ENCODE results near the gene PRSS1.
"Not testable (repeated sequence)": the region's sequence is repeated elsewhere in the genome, so short reads cannot be mapped to it uniquely, and the experiment has no call there.

PRSS1 gene

DNA sequence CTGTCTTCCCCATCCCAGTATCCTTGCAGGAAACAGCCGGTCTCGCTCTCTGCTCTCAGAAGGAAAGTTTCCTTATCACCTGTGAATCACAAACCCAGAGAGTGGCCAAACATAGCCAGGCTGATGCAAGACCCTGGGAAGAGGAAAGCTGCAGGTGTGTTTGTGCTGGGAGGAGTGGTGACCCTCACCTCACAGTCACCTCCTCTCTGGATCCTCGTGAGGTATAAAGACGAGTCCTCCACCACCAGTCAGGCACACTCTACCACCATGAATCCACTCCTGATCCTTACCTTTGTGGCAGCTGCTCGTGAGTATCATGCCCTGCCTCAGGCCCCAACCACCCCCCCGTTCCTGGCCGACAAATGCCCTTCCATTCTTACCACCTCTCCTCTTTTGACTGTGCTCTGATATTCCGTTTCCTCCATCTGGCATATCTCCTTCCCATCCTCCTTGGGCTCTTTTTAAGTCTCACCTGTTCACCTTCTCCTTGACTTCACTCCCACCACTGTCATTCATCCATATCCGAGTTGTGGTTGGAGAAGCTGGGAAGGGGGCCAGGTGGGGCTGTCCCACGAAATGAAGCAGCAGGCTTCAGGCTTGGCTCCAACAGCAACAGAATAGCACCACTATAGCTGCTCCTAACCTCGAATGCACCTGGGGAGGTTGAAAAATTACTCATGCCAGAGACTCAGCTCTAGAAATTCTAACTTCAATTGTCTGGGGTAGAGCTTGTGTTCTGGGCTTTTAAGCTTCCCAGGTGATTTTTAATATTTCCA lies at the start of gene PRSS1:
Gene PRSS1, plus strand, starts transcription at position 255 of the 776 bp plus-strand sequence. Its CDS starts 13 bp downstream, at position 268.
- no peak for DNase-seq (ENCODE audit: low read depth)

DNA sequence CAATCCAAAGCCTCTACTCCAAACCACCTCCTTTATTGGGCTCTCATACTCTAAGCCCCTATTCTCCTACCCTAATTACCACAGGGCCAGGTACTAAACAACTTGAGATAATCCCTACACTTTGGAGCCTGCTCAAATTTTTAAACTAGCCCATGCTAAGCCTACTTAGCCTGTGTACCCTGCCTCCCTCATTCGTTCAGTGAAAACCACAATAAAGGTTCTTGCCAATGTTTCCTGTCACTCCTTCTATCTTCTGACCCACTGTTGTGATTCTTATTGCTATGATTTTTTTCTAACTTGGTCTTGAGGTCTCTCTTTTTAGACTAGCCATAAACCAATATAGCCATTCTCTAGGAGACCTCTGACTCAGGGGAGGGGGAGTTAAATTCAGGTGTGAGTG lies 48.3 kb upstream of the PRSS1 start:
- DNase-seq (ENCODE audit: low read depth): not testable (repeated sequence)

DNA sequence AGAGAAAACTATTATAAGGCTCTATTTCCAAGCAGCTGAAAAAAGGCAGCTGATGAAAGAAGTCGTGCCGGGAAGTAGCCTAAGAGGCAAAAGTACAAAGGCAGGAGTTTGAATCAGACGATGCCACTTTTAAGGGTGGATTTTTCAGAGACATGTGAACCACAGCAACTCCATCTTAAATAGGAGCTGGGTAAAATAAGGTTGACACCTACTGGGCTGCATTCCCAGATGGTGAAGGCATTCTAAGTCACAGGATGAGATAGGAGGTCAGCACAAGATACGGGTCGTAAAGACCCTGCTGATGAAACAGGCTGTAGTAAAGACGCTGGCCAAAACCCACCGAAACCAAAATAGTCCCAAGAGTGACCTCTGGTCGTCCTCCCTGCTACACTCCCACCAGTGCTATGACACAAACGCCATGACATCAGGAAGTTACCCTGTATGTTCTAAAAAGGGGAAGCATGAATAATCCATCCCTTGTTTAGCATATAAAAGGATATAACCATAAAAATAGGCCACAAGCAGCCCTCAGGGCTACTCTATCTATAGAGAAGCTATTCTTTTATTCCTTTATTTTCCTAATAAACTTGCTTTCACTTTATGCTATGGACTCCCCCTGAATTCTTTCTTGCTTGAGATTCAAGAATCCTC lies 45.5 kb upstream of the PRSS1 start:
- DNase-seq (ENCODE audit: low read depth): no peak

DNA sequence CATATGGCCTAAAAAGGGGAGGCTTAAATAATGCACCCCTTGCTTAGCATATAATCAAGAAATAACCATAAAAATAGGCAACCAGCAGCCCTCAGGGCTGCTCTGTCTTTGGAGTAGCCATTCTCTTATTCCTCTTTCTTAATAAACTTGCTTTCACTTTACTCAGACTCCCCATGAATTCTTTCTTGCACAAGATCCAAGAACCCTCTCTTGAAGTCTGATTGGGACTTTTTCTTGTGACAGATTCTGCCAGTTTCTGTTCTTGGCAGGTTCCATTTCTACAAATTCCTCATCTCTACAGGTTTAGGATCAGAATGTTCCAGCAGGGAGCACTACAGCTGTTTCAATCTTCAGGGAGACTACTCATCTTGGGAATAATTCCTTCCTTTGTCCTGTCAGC lies 40.5 kb upstream of the PRSS1 start:
- DNase-seq (ENCODE audit: low read depth): not testable (repeated sequence)

DNA sequence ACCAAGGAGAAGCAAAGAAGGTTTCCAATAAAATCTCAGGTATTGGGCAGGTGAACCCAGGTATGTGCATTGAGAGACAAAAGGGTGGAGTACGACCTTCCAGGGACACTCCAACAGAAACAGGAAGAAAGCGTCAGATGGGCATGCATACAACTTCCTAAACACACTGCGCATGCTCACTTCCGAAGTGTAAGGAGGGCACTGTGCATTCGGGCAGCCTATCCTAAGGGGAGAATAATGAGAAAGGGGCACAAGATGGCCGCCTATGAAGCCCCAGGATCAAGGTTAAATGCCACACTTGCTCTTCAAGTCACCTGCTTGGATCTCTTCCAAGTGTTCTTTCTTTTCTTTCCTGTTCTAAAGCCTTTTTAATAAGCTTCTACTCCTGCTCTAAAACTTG lies 39.4 kb upstream of the PRSS1 start:
- no peak for DNase-seq (ENCODE audit: low read depth)

DNA sequence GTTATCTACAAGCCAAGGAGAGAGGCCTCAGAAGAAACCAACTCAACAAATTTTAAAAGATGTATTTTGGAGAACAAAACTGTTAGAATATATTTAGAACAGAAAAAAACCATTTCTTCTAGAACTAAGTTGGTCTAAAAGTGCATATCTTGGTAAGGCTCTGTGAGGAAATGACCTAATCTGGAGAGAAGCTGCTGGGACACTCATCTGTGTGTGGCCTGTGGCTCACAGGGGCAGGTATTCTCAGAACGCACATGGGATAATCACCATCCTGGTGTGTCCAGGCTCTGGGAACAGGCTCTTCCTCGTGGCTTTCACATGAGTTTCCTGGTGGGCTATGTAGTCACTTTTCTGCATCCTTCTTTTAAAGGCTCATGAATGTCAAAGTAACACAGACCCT lies 38.1 kb upstream of the PRSS1 start:
- DNase-seq (ENCODE audit: low read depth): peak; percentile 3

DNA sequence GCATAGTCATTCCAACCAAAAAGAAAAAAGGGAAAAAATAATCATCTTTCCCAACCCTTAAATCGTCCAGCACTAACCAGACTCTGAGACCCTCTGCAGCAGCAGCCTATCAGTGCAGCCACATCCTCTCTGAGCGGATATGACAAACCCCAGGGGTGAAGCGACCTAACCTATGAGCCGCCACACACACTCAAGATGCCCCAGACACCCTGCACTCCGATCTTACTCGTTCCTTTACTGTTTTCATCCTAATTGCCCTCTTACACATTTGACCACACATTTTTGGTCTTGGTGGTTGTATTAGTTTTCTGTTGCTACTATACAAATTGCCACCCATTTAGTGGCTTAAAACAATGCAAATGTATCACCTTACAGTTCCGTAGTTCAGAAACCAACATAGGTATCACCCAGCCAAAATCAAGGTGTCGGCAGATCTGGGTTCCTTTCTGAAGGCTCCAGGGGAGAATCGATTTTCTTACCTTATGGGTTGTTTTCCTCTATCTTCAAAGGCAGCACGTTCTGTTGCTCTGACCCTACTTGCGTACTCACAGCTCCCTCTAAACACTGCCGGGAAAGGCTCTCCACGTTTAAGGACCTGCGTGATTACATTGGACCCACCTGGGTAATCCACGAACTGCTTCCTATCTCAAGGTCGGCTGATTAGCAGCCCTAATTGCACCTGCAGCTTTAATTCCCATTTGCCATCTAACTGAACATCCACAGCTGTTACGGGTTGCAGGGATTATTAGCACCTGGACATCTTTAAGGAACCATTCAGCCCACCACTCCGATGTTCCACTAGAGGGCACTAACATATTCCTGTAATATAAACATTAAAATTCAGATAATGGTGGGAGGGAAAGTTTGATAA lies 37.3 kb upstream of the PRSS1 start:
- peak; percentile 26 for DNase-seq (ENCODE audit: low read depth)

DNA sequence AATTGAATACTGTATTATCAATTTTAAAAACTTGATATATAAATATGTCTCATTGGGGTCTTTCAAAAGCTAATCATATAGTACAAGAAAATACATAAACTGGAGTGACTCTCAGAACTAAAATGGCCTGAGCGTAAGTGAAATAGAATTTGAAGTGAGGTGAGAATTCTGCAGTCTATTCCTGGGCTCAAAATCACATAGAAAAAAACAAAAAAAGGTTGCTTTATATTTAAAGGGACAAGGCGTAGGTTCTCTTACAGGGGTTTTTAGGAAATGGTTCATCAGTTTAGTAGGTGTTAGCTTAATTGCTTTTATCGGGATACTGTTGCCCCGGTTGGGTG lies 36.7 kb upstream of the PRSS1 start:
- no peak for DNase-seq (ENCODE audit: low read depth)

DNA sequence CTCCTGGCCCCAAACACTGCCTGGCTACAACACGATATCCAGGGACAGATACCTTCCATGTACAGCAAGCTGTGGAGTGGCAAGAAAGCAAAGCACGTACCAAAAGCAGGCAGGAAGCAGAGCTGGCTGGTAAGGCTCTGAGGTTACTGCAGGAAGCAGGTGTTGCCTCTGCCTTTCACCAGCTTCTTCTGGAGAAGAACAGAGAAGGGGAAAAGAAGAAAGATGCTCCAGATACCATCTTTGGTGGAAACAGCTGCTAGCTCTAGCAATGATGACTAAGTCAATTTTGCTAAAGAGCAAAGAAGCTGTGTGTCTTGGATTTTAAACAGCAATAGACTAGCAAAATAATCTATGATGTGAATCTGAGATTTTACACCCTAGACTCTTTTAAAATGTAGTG lies 34.9 kb upstream of the PRSS1 start:
- DNase-seq (ENCODE audit: low read depth): no peak

DNA sequence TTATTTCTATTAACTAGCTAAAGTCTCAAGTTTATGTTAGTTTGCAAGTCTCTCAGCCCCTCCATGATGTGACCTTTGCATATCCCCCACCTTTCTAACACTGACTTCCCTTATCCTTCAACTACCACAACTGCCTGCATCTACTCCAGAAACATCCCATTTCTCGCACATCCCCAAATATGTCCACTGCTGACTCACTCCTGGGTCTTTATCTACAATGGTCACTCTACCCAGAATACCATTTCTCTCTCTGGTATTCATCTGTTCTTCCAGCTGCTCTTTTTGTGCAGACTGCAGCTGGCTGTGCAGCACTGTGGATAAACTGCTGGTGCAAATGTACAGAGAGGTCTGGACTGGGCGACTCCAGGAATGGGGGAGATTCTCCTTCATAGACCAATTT lies 32.7 kb upstream of the PRSS1 start:
- no peak for DNase-seq (ENCODE audit: low read depth)

DNA sequence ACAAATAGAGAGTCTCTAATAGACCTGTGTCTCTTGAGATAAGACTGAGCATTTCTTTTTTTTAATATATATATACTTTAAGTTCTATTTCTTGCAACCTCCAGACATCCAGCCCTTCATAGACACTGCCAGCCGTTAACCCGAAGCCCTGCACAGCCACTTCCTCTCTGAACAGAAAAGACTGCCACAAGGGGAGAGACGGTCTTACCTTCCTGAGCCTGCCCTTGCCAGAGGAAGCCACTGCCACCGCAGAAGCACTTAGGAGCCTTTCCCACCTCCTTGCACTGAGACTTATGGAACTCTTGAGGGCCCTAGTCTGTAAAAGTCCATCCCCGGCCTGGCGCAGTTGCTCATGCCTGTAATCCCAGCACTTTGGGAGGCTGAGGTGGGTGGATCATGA lies 31.8 kb upstream of the PRSS1 start:
- DNase-seq (ENCODE audit: low read depth): no peak

DNA sequence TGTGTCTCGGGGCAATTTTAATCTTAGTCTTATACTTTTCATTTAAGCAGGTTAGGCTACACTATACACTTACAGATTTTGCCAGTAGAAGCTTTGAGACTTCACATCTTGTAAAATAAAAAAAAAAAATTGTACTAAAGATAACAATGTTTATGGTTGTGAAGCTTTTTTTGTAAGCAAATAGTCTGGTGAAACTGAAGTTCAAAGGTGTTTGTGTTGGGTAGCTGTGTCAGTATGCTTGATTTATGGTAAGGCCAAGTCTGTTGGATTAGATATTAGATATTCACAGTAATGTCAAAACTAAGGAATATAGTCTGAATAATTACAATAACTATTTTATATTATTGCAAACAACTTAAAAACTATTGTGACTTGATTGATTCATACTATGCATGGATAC lies 31.0 kb upstream of the PRSS1 start:
- DNase-seq (ENCODE audit: low read depth): no peak

DNA sequence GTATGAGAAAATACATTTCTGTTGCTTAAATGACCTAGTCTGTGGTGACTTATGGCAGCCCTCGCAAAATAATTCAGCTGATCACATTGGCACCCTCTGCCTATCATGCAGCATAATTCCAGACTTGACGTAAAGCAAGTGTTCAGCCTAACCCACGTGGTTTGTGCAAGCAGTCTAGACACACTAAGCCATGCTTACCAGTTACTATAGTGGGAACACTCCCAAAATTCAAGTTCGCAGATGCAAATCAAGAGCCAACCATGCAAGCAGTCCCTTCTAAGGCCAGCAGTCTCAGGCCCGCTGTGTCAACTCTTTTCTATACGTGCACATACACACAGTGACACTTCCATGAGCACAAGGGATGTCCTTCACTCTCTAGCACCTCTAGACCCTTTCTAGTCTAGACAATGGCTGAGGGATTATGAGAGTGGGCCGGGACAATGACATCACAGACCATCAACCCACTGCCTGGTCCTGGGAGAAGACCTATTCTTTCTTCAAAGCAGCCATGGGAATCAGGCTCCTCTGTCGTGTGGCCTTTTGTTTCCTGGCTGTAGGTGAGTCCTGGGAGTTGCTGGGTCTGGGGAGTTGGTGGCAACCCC lies 29.0 kb upstream of the PRSS1 start:
- DNase-seq (ENCODE audit: low read depth): no peak

DNA sequence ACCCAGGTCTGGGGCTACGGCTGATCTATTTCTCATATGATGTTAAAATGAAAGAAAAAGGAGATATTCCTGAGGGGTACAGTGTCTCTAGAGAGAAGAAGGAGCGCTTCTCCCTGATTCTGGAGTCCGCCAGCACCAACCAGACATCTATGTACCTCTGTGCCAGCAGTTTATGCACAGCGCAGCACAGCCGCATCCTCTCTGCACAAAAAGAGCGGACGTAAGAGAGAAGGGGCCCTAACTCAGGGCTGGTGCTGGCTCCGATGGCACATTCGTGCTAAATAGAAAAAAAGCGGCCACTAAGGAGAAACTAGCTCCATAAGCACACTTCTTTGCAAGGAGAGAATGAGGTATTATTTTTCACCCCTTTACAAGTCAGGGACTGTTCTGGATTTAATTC lies 28.3 kb upstream of the PRSS1 start:
- DNase-seq (ENCODE audit: low read depth): no peak

DNA sequence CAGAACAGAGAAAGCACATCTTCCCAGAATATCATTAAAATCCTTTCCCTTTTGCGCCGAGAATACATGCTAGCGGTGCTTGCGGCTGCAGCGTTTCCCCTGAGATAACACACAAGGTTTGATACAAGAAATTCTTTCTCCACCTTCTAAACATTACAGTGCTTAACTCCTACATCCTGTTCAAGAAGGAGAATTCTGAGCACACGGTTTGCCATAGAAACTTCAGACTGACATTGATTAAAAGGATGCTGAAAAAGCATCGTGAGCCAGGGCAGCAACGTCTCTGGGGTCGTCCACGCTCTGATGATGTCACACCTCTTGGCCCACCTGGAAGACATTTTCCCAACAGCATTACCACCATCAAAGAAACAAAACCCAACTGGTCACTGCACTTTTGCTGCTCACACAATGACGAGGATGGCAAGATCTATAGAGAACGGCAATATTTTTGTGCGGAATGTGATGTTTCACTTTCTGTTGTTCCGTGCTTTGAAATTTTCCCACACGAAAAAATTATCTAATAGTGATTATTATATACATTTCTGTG lies 27.0 kb upstream of the PRSS1 start:
- DNase-seq (ENCODE audit: low read depth): no peak

DNA sequence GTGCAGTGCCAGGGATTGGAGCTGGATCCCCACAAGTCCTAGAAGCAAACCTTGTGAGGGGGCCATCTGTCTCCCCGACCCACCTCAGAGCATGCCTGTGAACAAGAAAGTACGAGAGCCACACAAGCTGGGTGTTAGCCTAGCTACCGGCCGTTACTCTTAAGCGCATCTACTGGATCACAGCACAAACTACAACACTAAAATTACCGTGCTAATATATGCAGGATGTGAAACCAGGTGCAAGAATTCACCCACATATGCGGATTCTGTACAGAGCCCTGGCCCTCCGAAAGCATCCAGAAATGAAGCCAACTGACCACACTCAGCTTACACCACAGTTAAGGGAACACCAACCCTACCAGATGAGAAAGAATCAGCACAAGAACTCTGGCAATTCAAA lies 16.0 kb upstream of the PRSS1 start:
- DNase-seq (ENCODE audit: low read depth): no peak

DNA sequence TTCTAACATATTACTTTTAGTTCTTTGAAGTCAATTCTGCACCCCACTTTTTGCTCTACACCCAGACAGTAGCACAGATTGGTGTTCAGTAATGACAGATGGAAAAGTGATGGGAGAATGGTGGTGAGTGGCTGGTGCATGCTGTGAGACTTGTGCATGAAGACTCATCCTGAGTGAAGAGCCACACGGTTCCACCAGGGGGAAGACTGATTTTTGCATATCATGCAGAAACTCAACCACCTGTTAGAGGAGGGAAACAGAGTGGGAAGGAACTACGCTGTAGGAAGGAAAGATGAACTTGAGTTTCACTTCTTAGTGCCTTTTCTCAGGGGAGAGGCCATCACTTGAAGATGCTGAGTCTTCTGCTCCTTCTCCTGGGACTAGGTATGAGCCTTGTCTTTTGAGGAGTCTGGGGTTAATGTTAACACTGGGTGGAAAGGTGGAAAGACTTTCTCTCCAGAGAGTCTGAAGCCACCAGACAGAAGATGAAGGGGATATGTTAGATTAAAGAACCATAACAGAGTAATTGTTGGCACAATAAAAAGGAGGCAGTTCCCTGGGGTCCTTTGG lies 9.3 kb upstream of the PRSS1 start:
- no peak for DNase-seq (ENCODE audit: low read depth)

DNA sequence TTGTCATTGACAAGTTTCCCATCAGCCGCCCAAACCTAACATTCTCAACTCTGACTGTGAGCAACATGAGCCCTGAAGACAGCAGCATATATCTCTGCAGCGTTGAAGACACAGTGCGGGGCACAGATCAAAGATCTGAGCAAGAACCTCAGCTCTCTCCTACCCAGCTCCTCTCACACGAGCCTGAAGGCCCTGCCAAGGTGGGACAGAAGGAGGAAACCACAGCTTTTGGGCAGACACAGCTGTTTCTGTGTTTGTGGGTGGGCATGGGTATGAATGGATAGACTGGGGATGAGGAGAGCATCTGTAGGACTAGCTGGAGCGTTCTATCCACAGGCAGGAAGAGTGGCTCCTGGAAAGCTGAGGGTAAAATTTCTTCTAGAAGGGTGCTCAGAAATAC lies 8.5 kb upstream of the PRSS1 start:
- no peak for DNase-seq (ENCODE audit: low read depth)

DNA sequence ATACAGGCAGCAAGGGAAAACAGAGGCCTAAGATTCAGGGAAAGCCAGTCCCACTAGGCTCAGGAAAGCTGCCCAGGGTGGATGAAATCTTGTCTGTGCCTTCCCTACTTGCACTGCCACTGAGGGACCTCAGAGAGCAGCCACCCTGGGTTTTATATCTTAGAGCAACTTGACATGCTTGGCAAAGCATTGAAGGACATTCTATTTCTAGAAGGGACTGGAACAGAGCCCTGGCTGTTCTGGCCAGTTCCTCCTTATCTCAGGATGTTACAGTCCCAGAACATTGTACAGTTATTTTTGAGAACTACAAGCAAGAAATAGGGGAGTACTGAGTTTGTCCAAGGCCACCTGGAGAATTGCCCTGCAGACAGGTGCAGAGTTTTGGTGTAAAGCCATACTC lies 7.3 kb upstream of the PRSS1 start:
- DNase-seq (ENCODE audit: low read depth): not testable (repeated sequence)

DNA sequence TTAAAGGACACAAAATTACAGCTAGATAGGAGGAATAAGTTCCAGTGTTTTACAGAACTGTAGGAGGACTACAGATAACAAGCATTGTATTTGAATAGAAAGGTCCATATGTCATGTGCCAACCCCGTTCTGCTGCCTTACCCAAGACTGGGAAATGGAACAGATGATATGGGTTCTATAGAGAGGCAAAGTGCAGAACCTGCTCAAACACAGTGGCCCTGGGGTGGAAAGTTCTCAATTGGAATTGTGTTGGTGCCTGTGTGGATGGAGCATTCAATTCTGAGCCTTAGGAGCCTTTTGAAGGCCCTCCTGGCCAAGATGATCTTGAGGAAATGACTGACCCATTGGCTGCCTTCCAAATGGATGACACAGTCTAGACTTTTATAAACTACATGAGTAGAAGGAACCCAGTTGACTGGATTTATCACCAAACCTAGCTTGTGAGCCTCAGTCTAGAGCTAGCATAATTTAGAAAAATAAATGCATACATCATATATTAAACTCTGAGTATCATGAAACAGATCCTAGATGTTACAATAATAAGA lies 4.1 kb upstream of the PRSS1 start:
- DNase-seq (ENCODE audit: low read depth): peak; percentile 39

DNA sequence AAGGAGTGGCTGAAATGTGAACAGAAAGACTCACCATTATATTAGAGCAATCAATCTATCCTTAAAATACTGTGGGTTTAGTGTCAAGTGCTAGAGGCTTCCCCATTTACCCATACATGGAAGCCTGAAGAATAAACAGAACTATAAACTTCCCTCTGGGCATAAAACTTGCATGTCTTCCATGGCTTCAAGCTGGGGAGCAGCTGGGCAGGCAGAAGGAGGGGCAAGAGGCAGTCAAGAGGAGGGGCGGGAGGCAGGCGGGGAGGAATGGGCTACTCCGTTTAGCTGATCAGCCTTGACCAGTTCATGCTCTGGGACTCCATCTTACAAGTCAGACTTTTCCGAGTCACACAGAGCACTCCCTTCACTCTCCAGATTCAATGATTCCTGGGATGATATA lies 3.5 kb upstream of the PRSS1 start:
- DNase-seq (ENCODE audit: low read depth): no peak

DNA sequence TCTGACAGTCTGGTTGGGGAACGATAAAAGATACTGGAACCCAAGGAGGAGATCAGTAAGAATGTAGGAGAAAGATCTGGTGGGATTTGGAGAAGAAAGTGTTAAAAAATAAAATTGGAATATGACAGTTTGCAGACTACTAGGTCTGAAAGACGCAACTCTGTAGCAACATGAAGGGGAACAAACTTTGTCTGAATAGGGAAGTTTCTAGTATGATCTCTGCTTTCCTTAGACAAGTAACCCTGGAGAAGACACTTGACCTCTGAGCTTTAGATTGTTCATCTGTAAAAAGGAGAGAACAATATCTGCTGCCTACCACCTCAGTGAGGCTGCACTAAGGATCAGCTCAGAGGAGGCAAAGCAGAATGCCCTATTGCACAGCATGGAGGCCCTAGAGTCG lies 3.0 kb upstream of the PRSS1 start:
- no peak for DNase-seq (ENCODE audit: low read depth)

Data from EH (cell line).